H54 (cell line): ENCODE measurements around the gene NEURL2.
A peak's percentile ranks its signal among the peaks of the same experiment; 100 is the strongest.

ENCODE experiments used
- DNase-seq: peaks from one replicate; pipeline ENCODE4 v3.0.0; 2011; ENCODE audit warnings: low spot score, mixed read lengths; ENCODE audit not compliant: insufficient read length
- FAIRE-seq: peaks from 3 replicates; lab custom pipeline; 2011; peaks lifted over from hg19 to GRCh38; lab: Jason Lieb, UNC
- POLR2A ChIP-seq: IDR thresholded peaks from 2 replicates; pipeline ENCODE4 v1.6.1; 2011; ENCODE audit warnings: low read depth, mild to moderate bottlenecking, low read length

NEURL2 gene

DNA sequence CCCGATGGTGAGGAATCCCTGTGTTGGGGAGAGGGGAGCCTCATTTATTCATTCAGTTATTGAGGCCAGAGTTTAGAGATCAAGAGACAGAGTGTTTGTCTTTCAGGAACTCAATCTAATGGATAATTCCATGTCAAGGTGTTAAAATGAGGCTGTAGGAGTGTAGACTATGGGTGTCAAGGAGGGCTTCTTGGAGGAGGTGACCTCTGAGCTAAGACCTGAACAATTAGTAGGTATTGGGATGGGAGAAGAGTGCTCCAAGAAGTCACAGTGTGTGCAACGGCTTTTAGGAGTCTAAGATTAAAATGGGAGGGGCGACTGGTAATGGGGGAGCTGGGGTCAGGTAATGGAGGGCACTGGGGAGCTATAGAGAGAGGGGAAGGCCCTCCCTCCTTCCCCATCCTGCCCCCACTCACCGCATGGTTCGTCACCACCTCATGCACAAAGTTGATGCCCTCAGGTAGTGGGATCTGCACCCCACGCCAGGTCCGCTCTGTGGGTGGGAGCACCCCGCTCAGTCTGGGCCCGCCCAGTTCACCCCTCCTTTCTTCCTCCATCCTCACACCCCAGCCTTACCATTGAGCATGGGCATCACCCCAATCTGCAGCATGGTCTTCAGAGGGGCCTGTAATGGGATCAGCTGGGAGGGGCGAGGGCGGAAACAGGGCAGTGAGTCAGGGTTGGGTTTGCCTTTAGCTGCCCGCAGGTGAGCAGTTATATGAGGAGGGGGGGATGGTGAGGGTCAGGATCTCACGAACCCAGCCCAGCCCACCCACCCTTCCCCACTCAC is 8.2 kb upstream of the NEURL2 start:
- no peak for DNase-seq

DNA sequence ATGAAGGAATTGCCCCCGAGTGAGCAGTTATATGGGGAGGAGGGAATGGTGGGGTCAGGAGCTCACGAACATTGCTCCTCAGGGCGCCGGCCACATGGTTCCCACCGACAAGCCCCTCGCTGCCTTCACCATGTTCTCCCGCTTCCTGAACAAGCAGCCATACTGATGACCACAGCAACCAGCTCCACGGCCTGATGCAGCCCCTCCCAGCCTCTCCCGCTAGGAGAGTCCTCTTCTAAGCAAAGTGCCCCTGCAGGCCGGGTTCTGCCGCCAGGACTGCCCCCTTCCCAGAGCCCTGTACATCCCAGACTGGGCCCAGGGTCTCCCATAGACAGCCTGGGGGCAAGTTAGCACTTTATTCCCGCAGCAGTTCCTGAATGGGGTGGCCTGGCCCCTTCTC is 7.3 kb upstream of the NEURL2 start:
- no peak for FAIRE-seq
- no peak for TF ChIP-seq POLR2A
- no peak for DNase-seq

More for the DNA sequence above, 8.2 kb upstream of the NEURL2 start:
- no peak for TF ChIP-seq POLR2A
- FAIRE-seq = no peak

DNA sequence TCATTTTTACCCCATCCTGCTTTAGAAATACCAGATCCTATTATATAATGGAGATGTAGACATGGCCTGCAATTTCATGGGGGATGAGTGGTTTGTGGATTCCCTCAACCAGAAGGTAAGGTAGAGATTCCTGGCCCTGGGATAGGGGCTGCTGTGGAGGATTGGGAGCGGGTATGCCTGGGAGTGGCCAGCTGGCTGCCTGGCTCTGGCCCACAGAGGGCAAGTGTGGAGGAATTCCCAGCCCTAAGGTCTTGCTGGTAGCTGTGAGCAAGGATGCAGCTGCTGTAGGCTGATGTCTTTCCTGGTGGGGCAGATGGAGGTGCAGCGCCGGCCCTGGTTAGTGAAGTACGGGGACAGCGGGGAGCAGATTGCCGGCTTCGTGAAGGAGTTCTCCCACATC is 6.7 kb upstream of the NEURL2 start:
- DNase-seq (no peak), FAIRE-seq (no peak)
- no peak for TF ChIP-seq POLR2A

DNA sequence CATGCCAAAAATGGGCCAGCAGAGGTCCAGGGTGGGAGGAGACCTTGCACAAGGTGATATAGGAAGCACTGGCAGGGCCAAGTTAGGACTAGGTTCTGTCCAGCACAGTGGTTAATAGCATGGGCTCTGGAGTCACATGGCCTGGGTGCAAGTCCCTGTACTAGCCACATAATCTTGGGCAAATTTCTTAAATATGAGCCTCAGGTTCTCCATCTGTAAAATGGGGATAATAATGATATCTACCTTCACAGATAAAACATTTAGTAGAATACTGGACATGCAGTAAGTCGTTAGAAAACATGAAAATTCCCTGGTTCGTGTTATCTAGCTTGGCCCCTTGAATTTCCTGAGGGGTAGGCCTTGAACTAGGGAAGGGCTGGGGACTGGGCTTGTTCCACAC is 6.3 kb upstream of the NEURL2 start:
- FAIRE-seq (no peak), DNase-seq (no peak)
- TF ChIP-seq POLR2A = no peak

DNA sequence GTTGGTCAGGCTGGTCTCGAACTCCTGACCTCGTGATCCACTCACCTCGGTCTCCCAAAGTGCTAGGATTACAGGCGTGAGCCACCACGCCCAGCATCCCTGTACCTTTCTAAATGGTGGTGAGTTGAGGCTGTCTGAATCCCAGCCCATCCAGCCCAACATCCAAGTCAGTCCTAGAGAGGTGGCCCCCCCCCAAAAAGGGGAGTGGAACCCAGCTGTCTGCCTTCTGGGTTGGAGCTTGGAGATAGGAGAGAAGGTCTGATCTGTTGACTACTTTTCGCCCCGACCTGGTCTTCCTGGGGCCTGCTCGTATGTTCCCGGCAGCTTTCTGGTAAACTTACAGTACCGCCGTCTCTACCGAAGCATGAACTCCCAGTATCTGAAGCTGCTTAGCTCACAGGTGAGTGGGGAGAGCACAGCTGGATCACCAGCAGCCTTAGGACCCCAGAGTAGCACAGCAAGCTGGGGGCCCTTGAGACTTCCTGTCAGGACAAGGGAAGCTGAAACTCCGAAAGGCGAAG is 5.7 kb upstream of the NEURL2 start:
- DNase-seq = no peak
- no peak for TF ChIP-seq POLR2A
- no peak for FAIRE-seq

DNA sequence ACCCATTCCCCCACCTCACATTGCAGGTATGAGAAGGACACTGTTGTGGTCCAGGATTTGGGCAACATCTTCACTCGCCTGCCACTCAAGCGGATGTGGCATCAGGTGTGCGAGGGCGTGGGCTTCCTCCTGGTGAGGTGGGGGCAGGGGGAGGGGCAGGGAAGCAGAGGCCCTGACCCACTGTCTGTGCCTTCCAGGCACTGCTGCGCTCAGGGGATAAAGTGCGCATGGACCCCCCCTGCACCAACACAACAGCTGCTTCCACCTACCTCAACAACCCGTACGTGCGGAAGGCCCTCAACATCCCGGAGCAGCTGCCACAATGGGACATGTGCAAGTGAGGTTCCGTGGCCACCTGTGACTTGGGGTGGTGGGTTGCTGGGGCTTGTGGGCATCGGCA is 3.8 kb upstream of the NEURL2 start:
- FAIRE-seq (no peak), DNase-seq (no peak)
- no peak for TF ChIP-seq POLR2A

DNA sequence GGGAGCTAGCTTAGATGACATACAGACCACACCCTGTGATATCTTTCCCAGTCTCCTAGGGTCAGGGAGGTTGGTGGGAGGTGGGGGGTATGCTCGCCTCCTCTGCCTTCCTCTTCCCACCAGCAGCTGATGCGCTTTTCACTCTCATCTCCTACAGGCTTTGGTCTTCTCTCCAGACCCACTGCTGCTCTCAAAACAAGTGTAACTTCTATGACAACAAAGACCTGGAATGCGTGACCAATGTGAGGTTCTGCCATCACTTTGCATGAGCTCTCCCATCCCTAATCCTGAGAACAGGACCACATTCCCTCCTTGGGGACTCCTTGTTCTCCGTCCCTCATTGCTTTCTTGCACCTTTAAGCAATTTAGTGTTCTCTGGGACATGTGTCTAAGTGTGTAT is 2.8 kb upstream of the NEURL2 start:
- DNase-seq (no peak), FAIRE-seq (no peak)
- TF ChIP-seq POLR2A = no peak

DNA sequence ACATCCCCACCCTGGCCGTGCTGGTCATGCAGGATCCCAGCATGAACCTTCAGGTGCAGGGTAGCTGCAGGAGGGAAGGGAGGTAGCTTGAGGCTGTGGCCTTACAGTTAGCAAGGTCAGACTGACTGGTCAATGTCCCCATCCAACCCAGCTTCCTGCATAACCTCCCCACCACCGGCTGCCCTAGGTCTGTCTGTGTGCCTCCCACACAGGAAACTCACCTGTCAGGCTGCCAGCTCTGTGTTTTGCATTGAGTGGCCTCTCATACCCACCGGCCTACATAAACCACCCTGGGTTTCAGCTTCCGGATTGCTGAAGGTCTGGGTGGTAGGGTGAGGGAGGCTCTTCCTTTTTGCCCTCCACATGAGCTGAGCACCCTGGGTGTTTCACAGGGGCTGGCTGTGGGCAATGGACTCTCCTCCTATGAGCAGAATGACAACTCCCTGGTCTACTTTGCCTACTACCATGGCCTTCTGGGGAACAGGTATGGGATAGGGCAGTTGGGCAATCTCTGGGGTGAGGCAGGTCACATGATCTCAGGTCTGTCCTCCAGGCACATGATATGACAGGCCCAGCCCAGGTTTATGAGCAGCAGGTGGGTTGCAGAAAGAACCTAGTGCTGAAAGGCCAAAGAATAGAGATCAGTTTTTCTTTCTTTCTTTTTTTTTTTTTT is 2.0 kb upstream of the NEURL2 start:
- DNase-seq (no peak), FAIRE-seq (no peak)
- TF ChIP-seq POLR2A = no peak

DNA sequence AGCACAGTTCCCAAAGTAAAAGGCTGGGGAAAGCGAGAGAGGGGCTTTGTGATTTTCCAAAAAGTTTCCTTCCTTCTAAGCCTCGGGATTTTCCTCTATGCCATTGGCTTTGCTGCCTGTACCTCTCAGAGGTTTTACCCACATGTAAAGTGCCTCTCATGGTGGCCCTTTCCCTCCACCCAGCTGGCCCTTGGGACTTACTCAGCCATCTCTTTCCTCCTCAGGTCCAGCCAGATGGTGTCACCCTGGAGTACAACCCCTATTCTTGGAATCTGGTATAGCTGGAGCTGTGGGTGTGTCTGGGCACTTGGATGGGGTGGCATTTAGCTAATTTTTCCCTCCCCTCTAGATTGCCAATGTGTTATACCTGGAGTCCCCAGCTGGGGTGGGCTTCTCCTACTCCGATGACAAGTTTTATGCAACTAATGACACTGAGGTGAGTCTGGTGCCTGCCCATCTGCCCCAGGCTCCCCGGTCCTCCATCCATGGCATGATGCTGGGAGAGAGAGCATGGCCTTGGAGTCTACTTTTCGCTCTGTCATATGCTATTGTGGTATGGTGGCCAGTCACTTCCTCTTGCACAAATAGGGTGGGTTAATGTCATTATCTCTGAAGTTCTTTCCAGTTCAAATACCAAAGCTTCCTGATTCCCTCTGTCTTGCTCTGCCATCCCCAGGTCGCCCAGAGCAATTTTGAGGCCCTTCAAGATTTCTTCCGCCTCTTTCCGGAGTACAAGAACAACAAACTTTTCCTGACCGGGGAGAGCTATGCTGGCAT is 1.2 kb upstream of the NEURL2 start:
- peak; percentile 71 for DNase-seq
- TF ChIP-seq POLR2A = no peak
- FAIRE-seq = no peak

DNA sequence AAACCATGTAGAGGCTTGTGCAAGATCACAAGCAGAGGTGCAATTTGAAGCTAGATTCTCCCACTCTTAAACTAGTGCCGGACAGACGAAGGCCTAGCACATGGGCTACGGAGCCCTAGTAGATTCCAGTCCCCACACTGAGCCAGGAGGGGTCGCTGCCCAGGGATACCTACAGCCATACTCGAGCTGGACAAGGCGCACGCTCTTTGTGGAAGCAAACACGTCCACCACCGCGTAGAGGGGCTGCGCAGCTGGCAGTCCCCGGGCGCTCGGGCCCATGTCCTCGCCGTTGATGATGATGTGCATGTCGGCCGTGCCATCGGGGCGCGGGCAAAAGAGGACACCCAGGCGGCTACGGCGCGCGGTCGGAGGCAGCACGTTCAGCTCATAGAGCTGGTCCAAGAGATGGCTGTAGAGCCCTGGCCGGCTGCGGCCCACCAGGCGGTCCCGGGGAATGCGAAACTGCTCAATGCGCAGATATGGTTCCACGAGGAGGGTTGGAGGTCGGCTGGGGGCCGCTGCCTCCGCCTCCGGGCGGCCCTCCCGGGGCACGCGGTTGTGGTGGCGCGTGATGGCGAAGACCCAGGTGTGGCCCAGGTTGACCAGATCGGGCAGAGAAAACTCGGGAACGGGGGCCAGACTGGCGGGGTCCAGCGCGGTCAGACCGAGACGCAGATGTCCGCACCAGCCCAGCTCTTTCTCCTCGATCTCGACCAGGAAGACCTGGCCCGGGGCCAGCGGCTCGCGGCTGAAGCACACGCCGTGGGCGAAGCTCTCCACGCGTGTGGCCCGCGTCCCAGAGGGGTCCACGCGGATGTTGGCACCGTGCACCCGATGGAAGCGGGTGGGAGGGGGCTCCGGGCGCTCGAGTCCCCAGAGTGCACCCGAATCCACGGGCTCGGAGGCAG is 677 bp downstream of the NEURL2 start:
- DNase-seq (no peak), FAIRE-seq (no peak)
- no peak for TF ChIP-seq POLR2A

DNA sequence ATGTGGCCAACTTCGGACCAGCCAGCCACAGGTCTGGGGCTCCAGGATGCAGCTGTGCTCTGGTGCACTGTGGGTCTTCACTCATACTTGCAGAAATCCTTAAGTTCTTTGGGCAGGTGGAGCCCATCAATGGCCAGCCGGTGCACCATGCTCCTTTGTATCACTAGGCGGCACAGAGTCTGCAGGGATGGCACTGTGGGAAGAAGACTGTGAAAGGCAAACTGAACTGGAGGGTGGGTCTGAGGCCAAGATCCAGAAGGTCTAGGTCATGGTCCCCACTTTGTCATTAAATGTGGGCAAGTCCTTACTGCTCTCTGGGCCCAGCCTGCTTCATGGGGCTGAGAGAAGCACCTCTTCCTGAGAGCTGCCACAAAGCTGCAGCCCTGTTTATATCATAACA is 2.3 kb downstream of the NEURL2 start:
- DNase-seq (no peak), FAIRE-seq (no peak)
- TF ChIP-seq POLR2A = no peak

DNA sequence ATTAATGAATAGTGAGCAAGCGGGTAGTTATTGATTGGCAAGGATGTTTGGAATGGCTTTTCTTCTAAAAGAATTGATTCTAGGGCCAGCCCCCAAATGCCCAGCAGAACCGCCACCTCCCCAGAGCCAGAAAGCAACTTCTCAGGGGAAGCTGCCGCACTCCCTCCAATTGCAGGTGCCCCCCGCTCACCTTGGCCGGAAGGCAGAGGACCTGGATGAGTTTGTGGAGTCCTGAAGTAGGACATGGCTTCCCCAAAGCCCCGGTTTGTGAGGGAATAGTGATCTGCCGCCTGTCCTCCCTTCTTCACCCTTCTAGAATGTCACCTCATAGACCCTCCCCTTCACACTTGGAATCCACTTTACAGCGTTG is 3.7 kb downstream of the NEURL2 start, which contains the start of gene SPATA25:
SPATA25 (minus strand) TSS at position 277 of the 370 bp plus-strand sequence; CDS start at position 245, 32 bp downstream.
- no peak for TF ChIP-seq POLR2A
- DNase-seq (no peak), FAIRE-seq (no peak)
